MM.1S (cell line): ENCODE measurements around the gene P2RX2.

Experiments
- DNase-seq: peaks from one replicate; pipeline ENCODE4 v3.0.0-alpha.2; 2015
- H2AFZ ChIP-seq: fragments of 300-600 bp; sonication (generic); 2 replicates; pipeline ENCODE4 v1.6.0; 2016; ENCODE audit warnings: antibody characterized with exemption, low read length
- H3F3A ChIP-seq: fragments of 300-600 bp; sonication (generic); 2 replicates; pipeline ENCODE4 v1.6.1; 2016; ENCODE audit warnings: mild to moderate bottlenecking, antibody characterized with exemption, low read length, moderate library complexity, mixed read lengths; ENCODE audit not compliant: insufficient read depth
- H3K27ac ChIP-seq: fragments of 300-600 bp; sonication (generic); 2 replicates; pipeline ENCODE4 v1.5.1; 2016; ENCODE audit warnings: mild to moderate bottlenecking, low read length
- H3K27me3 ChIP-seq: fragments of 300-600 bp; sonication (generic); replicated peaks from 2 replicates; pipeline ENCODE4 v1.6.0; 2016; ENCODE audit warnings: low read length; ENCODE audit not compliant: insufficient read depth
- H3K36me3 ChIP-seq: fragments of 300-600 bp; sonication (generic); replicated peaks from 2 replicates; pipeline ENCODE4 v1.6.1; 2016; ENCODE audit warnings: mild to moderate bottlenecking, low read length, mixed read lengths; ENCODE audit not compliant: insufficient read depth
- H3K4me1 ChIP-seq: fragments of 300-600 bp; sonication (generic); 2 replicates; pipeline ENCODE4 v1.6.1; 2016; ENCODE audit warnings: low read length, mixed read lengths
- H3K4me2 ChIP-seq: fragments of 300-600 bp; sonication (generic); 2 replicates; pipeline ENCODE4 v1.6.0; 2016; ENCODE audit warnings: low read depth, low read length
- H3K4me3 ChIP-seq: fragments of 300-600 bp; sonication (generic); 2 replicates; pipeline ENCODE4 v1.5.1; 2016; ENCODE audit warnings: low read length, mixed read lengths
- H3K79me2 ChIP-seq: fragments of 300-600 bp; sonication (generic); 2 replicates; pipeline ENCODE4 v1.6.1; 2016; ENCODE audit warnings: mixed run types, low read length, mixed read lengths
- H3K9ac ChIP-seq: fragments of 300-600 bp; sonication (generic); 2 replicates; pipeline ENCODE4 v1.6.1; 2016; ENCODE audit warnings: low read length, mixed read lengths
- H3K9me2 ChIP-seq: fragments of 300-600 bp; sonication (generic); replicated peaks from 2 replicates; pipeline ENCODE4 v1.6.1; 2016; ENCODE audit warnings: mild to moderate bottlenecking, low read length, mixed read lengths; ENCODE audit not compliant: insufficient read depth
- H3K9me3 ChIP-seq: fragments of 300-600 bp; sonication (generic); replicated peaks from 2 replicates; pipeline ENCODE4 v1.6.1; 2016; ENCODE audit warnings: mild to moderate bottlenecking, low read length, mixed read lengths; ENCODE audit not compliant: insufficient read depth
- H4K20me1 ChIP-seq: fragments of 300-600 bp; sonication (generic); 2 replicates; pipeline ENCODE4 v1.6.1; 2016; ENCODE audit warnings: mild to moderate bottlenecking, low read length, moderate library complexity, mixed read lengths; ENCODE audit not compliant: insufficient read depth
- CTCF ChIP-seq: fragments of 300-600 bp; sonication (generic); IDR thresholded peaks from 2 replicates; pipeline ENCODE4 v1.5.1; 2016; ENCODE audit warnings: antibody characterized with exemption, low read length, mixed read lengths
- EZH2 ChIP-seq: fragments of 300-600 bp; sonication (generic); optimal IDR thresholded peaks from 2 replicates; pipeline ENCODE3; 2017; ENCODE audit warnings: low read depth, mild to moderate bottlenecking, antibody characterized with exemption, low read length, mixed read lengths
- EZH2phosphoT487 ChIP-seq: fragments of 300-600 bp; sonication (generic); IDR thresholded peaks from 2 replicates; pipeline ENCODE4 v1.6.1; 2018; ENCODE audit warnings: antibody characterized with exemption, low read length

Gene P2RX2

GRCh38 chr12:132592282-132592970, 26.1 kb upstream of the P2RX2 start:
- no peaks in the 10 kb centered on the region for H3K9me2 ChIP-seq
- no peaks in the 10 kb centered on the region for H3K36me3 ChIP-seq
- peaks cover 9% of the 10 kb centered on the region for H3K27me3 ChIP-seq

GRCh38 chr12:132593071-132593470, 25.5 kb upstream of the P2RX2 start:
- no peak overlapping the region for H3K27ac ChIP-seq
- no peaks in the 10 kb centered on the region for H3K4me1 ChIP-seq
- no peaks in the 10 kb centered on the region for H4K20me1 ChIP-seq
- H3K9me3 ChIP-seq: no peaks in the 10 kb centered on the region
- no peaks in the 10 kb centered on the region for H3K36me3 ChIP-seq
- no peak overlapping the region for H3K9ac ChIP-seq
- H3K4me2 ChIP-seq: no peak overlapping the region
- no peaks in the 10 kb centered on the region for H3K9me2 ChIP-seq
- DNase-seq: no peak
- no peak overlapping the region for H3K4me3 ChIP-seq
- peaks cover 10% of the 10 kb centered on the region for H3K27me3 ChIP-seq
- no peaks in the 10 kb centered on the region for H3K79me2 ChIP-seq
- no peak overlapping the region for H2AFZ ChIP-seq
- no peaks in the 10 kb centered on the region for H3F3A ChIP-seq
- TF ChIP-seq EZH2: no peak
- no peak for TF ChIP-seq EZH2phosphoT487
- TF ChIP-seq CTCF: no peak

More at GRCh38 chr12:132592282-132592970, 26.1 kb upstream of the P2RX2 start:
- H3K4me2 ChIP-seq: no peak overlapping the region
- TF ChIP-seq EZH2phosphoT487 (no peak), CTCF (no peak)
- no peak overlapping the region for H3K27ac ChIP-seq
- no peak overlapping the region for H3K4me3 ChIP-seq
- H3K9me3 ChIP-seq: no peaks in the 10 kb centered on the region
- no peak for DNase-seq
- H3F3A ChIP-seq: no peaks in the 10 kb centered on the region
- H2AFZ ChIP-seq: no peak overlapping the region
- no peak overlapping the region for H3K9ac ChIP-seq
- H3K4me1 ChIP-seq: no peaks in the 10 kb centered on the region
- no peaks in the 10 kb centered on the region for H3K79me2 ChIP-seq
- no peaks in the 10 kb centered on the region for H4K20me1 ChIP-seq

GRCh38 chr12:132593521-132593920, 25.1 kb upstream of the P2RX2 start:
- DNase-seq: no peak
- Histone ChIP-seq H4K20me1 (no peaks in the 10 kb centered on the region), H3K9me2 (no peaks in the 10 kb centered on the region), H3K27ac (no peak overlapping the region), H3K79me2 (no peaks in the 10 kb centered on the region), H3K36me3 (no peaks in the 10 kb centered on the region), H2AFZ (no peak overlapping the region), H3K4me3 (no peak overlapping the region), H3K9me3 (no peaks in the 10 kb centered on the region), H3K4me1 (no peaks in the 10 kb centered on the region), H3K4me2 (peak overlapping the region; percentile 37; the same call in 1 of the 2 replicates), H3K9ac (no peak overlapping the region), H3F3A (no peaks in the 10 kb centered on the region), H3K27me3 (peaks cover 10% of the 10 kb centered on the region)
- TF ChIP-seq EZH2phosphoT487: no peak
- TF ChIP-seq EZH2: no peak
- TF ChIP-seq CTCF: no peak
